ENCODE results near the gene DDRGK1. TPM values are rescaled to one million over a fixed set of nuclear protein-coding genes. Genes with fewer than 3 reads are reported as not detected.

Gene DDRGK1
- total RNA-seq, 2 donors from 2014 or later, result 43.8 to 48.0 TPM

GRCh38 chr20:3194617-3195280 lies 9.7 kb downstream of the DDRGK1 start:
- Histone ChIP-seq H3K4me3 (no peak overlapping the region), H3K9me3 (no peaks in the 10 kb centered on the region), H3K36me3 (peaks cover 72% of the 10 kb centered on the region), H3K27ac (no peak overlapping the region), H3K27me3 (no peaks in the 10 kb centered on the region), H3K4me1 (no peaks in the 10 kb centered on the region)
- DNase-seq (ENCODE audit: low spot score), result no peak
- TF ChIP-seq CTCF (IDR thresholded peaks at IDR 0.05), result no peak

- DNase-seq (ENCODE audit: low spot score), result no peak
- TF ChIP-seq CTCF (IDR thresholded peaks at IDR 0.05), result no peak
- H3K27me3 ChIP-seq, result no peaks in the 10 kb centered on the region
- peaks cover 69% of the 10 kb centered on the region for H3K36me3 ChIP-seq
- H3K27ac ChIP-seq, result no peak overlapping the region
- H3K4me1 ChIP-seq, result no peaks in the 10 kb centered on the region
- no peaks in the 10 kb centered on the region for H3K9me3 ChIP-seq
- no peak overlapping the region for H3K4me3 ChIP-seq
Measured at GRCh38 chr20:3193806-3194616, 10.5 kb downstream of the DDRGK1 start.

- Histone ChIP-seq H3K4me1 (no peaks in the 10 kb centered on the region), H3K27me3 (no peaks in the 10 kb centered on the region), H3K4me3 (no peak overlapping the region), H3K36me3 (peaks cover 65% of the 10 kb centered on the region), H3K27ac (no peak overlapping the region), H3K9me3 (no peaks in the 10 kb centered on the region)
- no peak for TF ChIP-seq CTCF (IDR thresholded peaks at IDR 0.05)
- no peak for DNase-seq (ENCODE audit: low spot score)
Measured at GRCh38 chr20:3192226-3193015, 12.1 kb downstream of the DDRGK1 start.

DNA sequence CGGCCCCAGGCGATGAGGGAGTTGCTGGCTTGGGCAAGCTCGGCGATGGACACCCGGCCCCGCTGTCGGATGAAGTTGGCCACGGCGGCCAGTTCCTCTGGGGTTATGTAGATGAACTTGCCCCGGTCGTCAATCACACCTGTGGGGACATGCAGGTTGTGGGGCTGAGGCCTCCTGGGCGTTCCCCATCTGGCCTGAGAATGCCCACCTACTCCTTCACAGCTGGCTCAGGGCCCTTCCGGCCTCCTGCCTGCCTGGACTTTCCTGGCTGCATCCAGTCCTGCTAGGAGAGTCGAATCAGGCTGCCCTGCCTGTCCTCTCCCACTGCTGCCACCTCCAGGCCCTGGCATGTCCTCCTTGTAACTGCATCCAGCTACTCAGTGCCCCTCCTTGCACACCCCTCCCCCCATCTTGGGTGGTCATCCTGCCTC lies 13.8 kb downstream of the DDRGK1 start:
- no peak for TF ChIP-seq CTCF (IDR thresholded peaks at IDR 0.05)
- H3K27ac ChIP-seq, result no peak overlapping the region
- H3K27me3 ChIP-seq, result no peaks in the 10 kb centered on the region
- H3K36me3 ChIP-seq, result peaks cover 60% of the 10 kb centered on the region
- H3K4me1 ChIP-seq, result no peaks in the 10 kb centered on the region
- no peak overlapping the region for H3K4me3 ChIP-seq
- DNase-seq (ENCODE audit: low spot score), result no peak
- no peaks in the 10 kb centered on the region for H3K9me3 ChIP-seq

- Histone ChIP-seq H3K27ac (no peak overlapping the region), H3K4me1 (no peaks in the 10 kb centered on the region), H3K4me3 (no peak overlapping the region), H3K27me3 (no peaks in the 10 kb centered on the region), H3K9me3 (no peaks in the 10 kb centered on the region), H3K36me3 (peaks cover 49% of the 10 kb centered on the region)
- no peak for DNase-seq (ENCODE audit: low spot score)
- no peak for TF ChIP-seq CTCF (IDR thresholded peaks at IDR 0.05)
Measured at GRCh38 chr20:3189561-3190131, 14.8 kb downstream of the DDRGK1 start.
